Measurements from ENCODE around the gene TENT4A. TPM values are rescaled to one million over a fixed set of nuclear protein-coding genes. Genes with fewer than 3 reads are reported as not detected.

TENT4A gene
- total RNA-seq, 1 experiment from 2014 or later = 29.2 TPM

- TF ChIP-seq AFF4 (CRISPR knock-in tag; IDR thresholded peaks at IDR 0.05; ENCODE audit: borderline replicate concordance) = no peak
Observed at GRCh38 chr5:6674421-6674820, 38.8 kb upstream of the TENT4A start (continued).

- H3K36me3 Mint-ChIP-seq = peaks cover 53% of the 10 kb centered on the region
- DNase-seq (ENCODE audit: low spot score) = no peak
- no peaks in the 10 kb centered on the region for H3K4me1 Mint-ChIP-seq
- ATAC-seq = no peak
- peaks cover 43% of the 10 kb centered on the region for H3K9me3 Mint-ChIP-seq
- H3K4me3 Mint-ChIP-seq = no peak overlapping the region
- CTCF ChIA-PET = no interaction called here
- no peak overlapping the region for H3K27ac Mint-ChIP-seq
- peaks cover 7% of the 10 kb centered on the region for H3K27me3 Mint-ChIP-seq (ENCODE audit: low read depth)
- POLR2A ChIA-PET = no interaction called here
- TF ChIP-seq AR (CRISPR knock-in tag; IDR thresholded peaks at IDR 0.05) (no peak), ZNF425 (CRISPR knock-in tag; conservative IDR thresholded peaks at IDR 0.05) (no peak), IRF2 (CRISPR knock-in tag; IDR thresholded peaks at IDR 0.05; ENCODE audit: borderline replicate concordance, low read depth) (no peak), MLX (CRISPR knock-in tag; IDR thresholded peaks at IDR 0.05) (no peak), AFF4 (CRISPR knock-in tag; IDR thresholded peaks at IDR 0.05; ENCODE audit: borderline replicate concordance) (no peak), NFATC4 (CRISPR knock-in tag; IDR thresholded peaks at IDR 0.05) (no peak), ARID4B (CRISPR knock-in tag; IDR thresholded peaks at IDR 0.05; ENCODE audit: borderline replicate concordance) (no peak)
- TF ChIP-seq, protein P1, sequence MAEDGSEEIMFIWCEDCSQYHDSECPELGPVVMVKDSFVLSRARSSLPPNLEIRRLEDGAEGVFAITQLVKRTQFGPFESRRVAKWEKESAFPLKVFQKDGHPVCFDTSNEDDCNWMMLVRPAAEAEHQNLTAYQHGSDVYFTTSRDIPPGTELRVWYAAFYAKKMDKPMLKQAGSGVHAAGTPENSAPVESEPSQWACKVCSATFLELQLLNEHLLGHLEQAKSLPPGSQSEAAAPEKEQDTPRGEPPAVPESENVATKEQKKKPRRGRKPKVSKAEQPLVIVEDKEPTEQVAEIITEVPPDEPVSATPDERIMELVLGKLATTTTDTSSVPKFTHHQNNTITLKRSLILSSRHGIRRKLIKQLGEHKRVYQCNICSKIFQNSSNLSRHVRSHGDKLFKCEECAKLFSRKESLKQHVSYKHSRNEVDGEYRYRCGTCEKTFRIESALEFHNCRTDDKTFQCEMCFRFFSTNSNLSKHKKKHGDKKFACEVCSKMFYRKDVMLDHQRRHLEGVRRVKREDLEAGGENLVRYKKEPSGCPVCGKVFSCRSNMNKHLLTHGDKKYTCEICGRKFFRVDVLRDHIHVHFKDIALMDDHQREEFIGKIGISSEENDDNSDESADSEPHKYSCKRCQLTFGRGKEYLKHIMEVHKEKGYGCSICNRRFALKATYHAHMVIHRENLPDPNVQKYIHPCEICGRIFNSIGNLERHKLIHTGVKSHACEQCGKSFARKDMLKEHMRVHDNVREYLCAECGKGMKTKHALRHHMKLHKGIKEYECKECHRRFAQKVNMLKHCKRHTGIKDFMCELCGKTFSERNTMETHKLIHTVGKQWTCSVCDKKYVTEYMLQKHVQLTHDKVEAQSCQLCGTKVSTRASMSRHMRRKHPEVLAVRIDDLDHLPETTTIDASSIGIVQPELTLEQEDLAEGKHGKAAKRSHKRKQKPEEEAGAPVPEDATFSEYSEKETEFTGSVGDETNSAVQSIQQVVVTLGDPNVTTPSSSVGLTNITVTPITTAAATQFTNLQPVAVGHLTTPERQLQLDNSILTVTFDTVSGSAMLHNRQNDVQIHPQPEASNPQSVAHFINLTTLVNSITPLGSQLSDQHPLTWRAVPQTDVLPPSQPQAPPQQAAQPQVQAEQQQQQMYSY (CRISPR knock-in tag; IDR thresholded peaks at IDR 0.05) = no peak
- TF ChIP-seq, protein P2, sequence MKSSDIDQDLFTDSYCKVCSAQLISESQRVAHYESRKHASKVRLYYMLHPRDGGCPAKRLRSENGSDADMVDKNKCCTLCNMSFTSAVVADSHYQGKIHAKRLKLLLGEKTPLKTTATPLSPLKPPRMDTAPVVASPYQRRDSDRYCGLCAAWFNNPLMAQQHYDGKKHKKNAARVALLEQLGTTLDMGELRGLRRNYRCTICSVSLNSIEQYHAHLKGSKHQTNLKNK (CRISPR knock-in tag; IDR thresholded peaks at IDR 0.05) = no peak
- TF ChIP-seq, protein P3, sequence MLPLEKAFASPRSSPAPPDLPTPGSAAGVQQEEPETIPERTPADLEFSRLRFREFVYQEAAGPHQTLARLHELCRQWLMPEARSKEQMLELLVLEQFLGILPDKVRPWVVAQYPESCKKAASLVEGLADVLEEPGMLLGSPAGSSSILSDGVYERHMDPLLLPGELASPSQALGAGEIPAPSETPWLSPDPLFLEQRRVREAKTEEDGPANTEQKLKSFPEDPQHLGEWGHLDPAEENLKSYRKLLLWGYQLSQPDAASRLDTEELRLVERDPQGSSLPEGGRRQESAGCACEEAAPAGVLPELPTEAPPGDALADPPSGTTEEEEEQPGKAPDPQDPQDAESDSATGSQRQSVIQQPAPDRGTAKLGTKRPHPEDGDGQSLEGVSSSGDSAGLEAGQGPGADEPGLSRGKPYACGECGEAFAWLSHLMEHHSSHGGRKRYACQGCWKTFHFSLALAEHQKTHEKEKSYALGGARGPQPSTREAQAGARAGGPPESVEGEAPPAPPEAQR (CRISPR knock-in tag; IDR thresholded peaks at IDR 0.05) = no peak
Observed at GRCh38 chr5:6674886-6675285, 38.3 kb upstream of the TENT4A start.

Data from WTC11 (cell line).